GM12865 (cell line): ENCODE results near the gene DEAF1.

Experiments used
- DNase-seq: peaks from one replicate; pipeline ENCODE4 v3.0.0; 2010; ENCODE audit warnings: low read depth
- H3K4me3 ChIP-seq: 2 replicates; pipeline ENCODE4 v1.5.1; 2011; ENCODE audit warnings: mild to moderate bottlenecking, low read depth, low read length, control low read depth
- CTCF ChIP-seq: IDR thresholded peaks from 2 replicates; pipeline ENCODE4 v1.5.1; 2011; ENCODE audit warnings: low read length, control low read depth, low read depth, inconsistent platforms; ENCODE audit not compliant: insufficient read depth; ENCODE audit errors: missing control alignments

DEAF1 gene

GRCh38 chr11:720642-721246, 25.7 kb upstream of the DEAF1 start:
- peak; percentile 60 for DNase-seq
- no peak for TF ChIP-seq CTCF

GRCh38 chr11:720017-720641, 25.1 kb upstream of the DEAF1 start:
- no peak for DNase-seq
- no peak for TF ChIP-seq CTCF
- no peak overlapping the region; the same call in 1 of the 2 replicates for H3K4me3 ChIP-seq

More at GRCh38 chr11:720642-721246, 25.7 kb upstream of the DEAF1 start:
- peak overlapping the region; percentile 31 for H3K4me3 ChIP-seq

GRCh38 chr11:719214-720016, 24.4 kb upstream of the DEAF1 start:
- no peak for TF ChIP-seq CTCF
- DNase-seq, result no peak
- H3K4me3 ChIP-seq, result no peak overlapping the region

GRCh38 chr11:714436-714835, 19.4 kb upstream of the DEAF1 start:
- H3K4me3 ChIP-seq, result no peak overlapping the region
- TF ChIP-seq CTCF, result no peak
- DNase-seq, result no peak

GRCh38 chr11:709109-709997, 14.3 kb upstream of the DEAF1 start:
- DNase-seq, result no peak
- TF ChIP-seq CTCF, result no peak
- no peak overlapping the region for H3K4me3 ChIP-seq

GRCh38 chr11:708511-708910, 13.5 kb upstream of the DEAF1 start:
- no peak for DNase-seq
- TF ChIP-seq CTCF, result no peak
- no peak overlapping the region for H3K4me3 ChIP-seq
